ENCODE results near the gene ELP2.

Gene ELP2

DNA sequence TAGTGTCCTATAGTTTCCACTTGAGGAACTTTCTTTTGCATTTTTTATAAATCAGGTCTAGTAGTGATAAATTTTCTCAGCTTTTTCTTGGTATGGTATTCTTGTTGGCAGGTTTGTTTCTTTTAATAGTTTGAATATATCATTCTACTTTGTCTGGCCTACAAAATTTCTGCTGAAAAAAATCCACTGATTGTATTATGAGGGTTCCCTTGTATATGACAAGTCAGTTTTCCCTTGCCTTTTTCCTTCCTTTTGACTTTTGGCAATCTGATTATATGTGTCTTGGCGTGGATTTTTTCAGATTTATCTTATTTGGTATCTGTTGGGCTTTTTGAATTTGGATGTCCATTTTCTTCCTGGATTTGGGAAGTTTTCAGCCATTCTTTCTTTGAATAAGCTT, 99.5 kb downstream of the ELP2 start:
- DNase-seq (ENCODE audit: low read depth, low spot score): no peak
